Transverse colon (tissue), 4 donors: ENCODE data around the gene PJA2. TPM values are rescaled to one million over a fixed set of nuclear protein-coding genes. Genes with fewer than 3 reads are reported as not detected.

ENCODE experiments used
- DNase-seq: peaks from one replicate; pipeline ENCODE4 v3.0.0-alpha.2; 2019
- H3K27ac ChIP-seq, 4 donors: fragments of 200-600 bp; sonication (generic); 2 replicates each; pipeline ENCODE4 v1.5.1; 2016 to 2018; ENCODE audit warnings: inconsistent platforms in 4 of 4
- H3K27me3 ChIP-seq: fragments of 200-600 bp; sonication (generic); 2 replicates; pipeline ENCODE4 v1.5.1; 2017; ENCODE audit warnings: inconsistent platforms
- H3K36me3 ChIP-seq, 4 donors: fragments of 200-600 bp; sonication (generic); 2 replicates each; pipeline ENCODE4 v1.5.1; 2017 to 2019; ENCODE audit warnings: inconsistent platforms in 4 of 4
- H3K4me1 ChIP-seq, 4 donors: fragments of 200-600 bp; sonication (generic); 2 replicates each; pipeline ENCODE4 v1.5.1; 2017 to 2020; ENCODE audit warnings: inconsistent platforms in 4 of 4
- H3K4me3 ChIP-seq, 4 donors: fragments of 200-600 bp; sonication (generic); 1 replicate in 1 of 4; 2 replicates in 3 of 4; pipeline versions ENCODE4 v1.5.1 to v1.6.1; 2017 to 2019; ENCODE audit warnings: inconsistent platforms in 4 of 4
- H3K9me3 ChIP-seq, 2 donors: fragments of 200-600 bp; sonication (generic); 2 replicates each; pipeline ENCODE4 v1.5.1; 2017 to 2019; ENCODE audit warnings: inconsistent platforms in 2 of 2
- CTCF ChIP-seq, 5 experiments: fragments of 200-600 bp in 3 of 5; fragments of 450-650 bp in 2 of 5; sonication (generic) in 3 of 5; IDR thresholded peaks; 1 replicate in 2 of 5; 2 replicates in 3 of 5; pipeline ENCODE4 v1.5.1; 2016 to 2017; ENCODE audit warnings: antibody characterized with exemption in 5 of 5, inconsistent platforms in 3 of 5, mild to moderate bottlenecking in 2 of 5, moderate library complexity in 1 of 5
- EP300 ChIP-seq: sonication (generic); formaldehyde crosslinking; IDR thresholded peaks from one replicate; pipeline ENCODE4 v1.6.1; 2017; ENCODE audit warnings: antibody characterized with exemption, low read depth
- POLR2A ChIP-seq: fragments of 450-650 bp; IDR thresholded peaks from one replicate; pipeline ENCODE4 v1.6.1; 2016; ENCODE audit warnings: antibody characterized with exemption, mild to moderate bottlenecking, moderate library complexity
- POLR2AphosphoS5 ChIP-seq, 3 donors: sonication (generic); formaldehyde crosslinking; IDR thresholded peaks; one replicate each; pipeline ENCODE4 v1.6.1; 2016; ENCODE audit warnings: antibody characterized with exemption in 3 of 3
- WGBS, 2 donors: methylation state at CpG; one replicate each; pipeline ENCODE4 v1.1.5; 2018; ENCODE audit warnings: low coverage in 1 of 2; 5-methylcytosine and 5-hydroxymethylcytosine counted together
- in situ Hi-C, 4 donors: fragments of 200-750 bp; cut with MboI; loops; one replicate each; pipeline versions ENCODE4 v1.15.0 to v1.15.1; 2017; ENCODE audit warnings: low sequenced_read_pairs in 3 of 4, low pct_ligation_motif_present in 1 of 4, low pct_unique_long_range_greater_than_20kb in 1 of 4
- intact Hi-C: fragments of 100-400 bp; cut with DNase I; formaldehyde crosslinking; loops from one replicate; pipeline ENCODE4 v1.15.1; 2023; ENCODE audit warnings: low total_unique reads
- total RNA-seq, 4 donors: library from RNA; depleted of rRNA; stranded (reverse); fragments of >200 nt; gene quantifications; one replicate each; pipeline ENCODE4 v1.1.0, GENCODE V29; 2016

The PJA2 gene
- total RNA-seq, 4 donors from 2014 or later: 62.5 to 93.8 (median 78.2) TPM

GRCh38 chr5:109300367-109300766, 109.4 kb downstream of the PJA2 start:
- no peaks in the 10 kb centered on the region for H3K9me3 ChIP-seq

GRCh38 chr5:109299557-109299956, 110.2 kb downstream of the PJA2 start:
- H3K36me3 ChIP-seq: no peaks in the 10 kb centered on the region
- no peak overlapping the region for H3K27ac ChIP-seq
- in situ Hi-C loops (no loop called here), intact Hi-C loops (no loop called here)
- WGBS, 2 donors: 82% methylated on average over 6 of the region's 6 CpGs; no CpG with 5 or more reads in 1 of the 2 donors
- no peaks in the 10 kb centered on the region for H3K27me3 ChIP-seq
- no peak for DNase-seq
- no peaks in the 10 kb centered on the region for H3K9me3 ChIP-seq
- H3K4me1 ChIP-seq: no peaks in the 10 kb centered on the region
- TF ChIP-seq POLR2A (no peak), CTCF (IDR thresholded peaks at IDR 0.05) (no peak), EP300 (no peak), POLR2AphosphoS5 (IDR thresholded peaks at IDR 0.05) (no peak)
- H3K4me3 ChIP-seq: no peak overlapping the region

More at GRCh38 chr5:109300367-109300766, 109.4 kb downstream of the PJA2 start:
- TF ChIP-seq EP300 (no peak), POLR2AphosphoS5 (IDR thresholded peaks at IDR 0.05) (no peak), POLR2A (no peak), CTCF (IDR thresholded peaks at IDR 0.05) (no peak)
- Histone ChIP-seq H3K27ac (no peak overlapping the region), H3K4me1 (no peaks in the 10 kb centered on the region), H3K36me3 (no peaks in the 10 kb centered on the region), H3K4me3 (no peak overlapping the region), H3K27me3 (no peaks in the 10 kb centered on the region)
- no peak for DNase-seq
- intact Hi-C loops: no loop called here
- in situ Hi-C loops: no loop called here
- 94 to 100% methylated on average over 2 of the region's 2 CpGs for WGBS, 2 donors

- H3K27ac ChIP-seq: no peak overlapping the region
- no peaks in the 10 kb centered on the region for H3K4me1 ChIP-seq
- H3K9me3 ChIP-seq: no peaks in the 10 kb centered on the region
- intact Hi-C loops: no loop called here
- TF ChIP-seq POLR2A: no peak
- TF ChIP-seq EP300: no peak
- no peak for TF ChIP-seq POLR2AphosphoS5 (IDR thresholded peaks at IDR 0.05)
- TF ChIP-seq CTCF (IDR thresholded peaks at IDR 0.05): no peak
- H3K27me3 ChIP-seq: no peaks in the 10 kb centered on the region
- DNase-seq: no peak
- H3K36me3 ChIP-seq: no peaks in the 10 kb centered on the region
- no peak overlapping the region for H3K4me3 ChIP-seq
- WGBS, 2 donors: 78 to 91% methylated on average over 4 of the region's 4 CpGs
- in situ Hi-C loops: no loop called here
Measured at GRCh38 chr5:109298794-109299193, 111.0 kb downstream of the PJA2 start.

- 71 to 87% methylated on average over 4 to 9 of the region's 9 CpGs for WGBS, 2 donors
Measured at GRCh38 chr5:109297900-109298299, 111.9 kb downstream of the PJA2 start.

More at GRCh38 chr5:109297900-109298299, 111.9 kb downstream of the PJA2 start:
- in situ Hi-C loops (no loop called here), intact Hi-C loops (no loop called here)
- no peaks in the 10 kb centered on the region for H3K27me3 ChIP-seq
- H3K27ac ChIP-seq: no peak overlapping the region
- DNase-seq: no peak
- no peak for TF ChIP-seq EP300
- TF ChIP-seq POLR2A: no peak
- TF ChIP-seq CTCF (IDR thresholded peaks at IDR 0.05): no peak
- TF ChIP-seq POLR2AphosphoS5 (IDR thresholded peaks at IDR 0.05): no peak
- no peaks in the 10 kb centered on the region for H3K9me3 ChIP-seq
- no peaks in the 10 kb centered on the region for H3K36me3 ChIP-seq
- no peak overlapping the region for H3K4me3 ChIP-seq
- no peaks in the 10 kb centered on the region for H3K4me1 ChIP-seq
